GM21576 (cell line): ENCODE data around the gene PIK3CD.
"Not testable (repeated sequence)": the region's sequence is repeated elsewhere in the genome, so short reads cannot be mapped to it uniquely, and the experiment has no call there.

Experiments
- ATAC-seq: cut with Tn5 transposase; IDR thresholded peaks from one replicate; pipeline ENCODE4 v1.9.1; 2021; ENCODE audit warnings: mild to moderate bottlenecking, moderate library complexity; ENCODE audit not compliant: unreplicated experiment

The PIK3CD gene

GRCh38 chr1:9653491-9654050 lies 2.0 kb downstream of the PIK3CD start:
- ATAC-seq, result no peak

- no peak for ATAC-seq
Measured at GRCh38 chr1:9654051-9654833, 2.7 kb downstream of the PIK3CD start.

GRCh38 chr1:9654834-9655723 lies 3.5 kb downstream of the PIK3CD start:
- no peak for ATAC-seq

GRCh38 chr1:9655836-9656235 lies 4.3 kb downstream of the PIK3CD start:
- no peak for ATAC-seq

GRCh38 chr1:9657521-9658032 lies 6.0 kb downstream of the PIK3CD start:
- ATAC-seq, result no peak

GRCh38 chr1:9658199-9658598 lies 6.7 kb downstream of the PIK3CD start:
- ATAC-seq, result no peak

- ATAC-seq, result no peak
Measured at GRCh38 chr1:9659328-9659727, 7.8 kb downstream of the PIK3CD start.

- no peak for ATAC-seq
Measured at GRCh38 chr1:9663257-9663656, 11.7 kb downstream of the PIK3CD start.

GRCh38 chr1:9665193-9665592 lies 13.7 kb downstream of the PIK3CD start:
- no peak for ATAC-seq

- ATAC-seq, result no peak
Measured at GRCh38 chr1:9668080-9668479, 16.5 kb downstream of the PIK3CD start.

- no peak for ATAC-seq
Measured at GRCh38 chr1:9670085-9670484, 18.6 kb downstream of the PIK3CD start.

GRCh38 chr1:9671377-9672140 lies 20.0 kb downstream of the PIK3CD start:
- ATAC-seq, result no peak

GRCh38 chr1:9672444-9672843 lies 20.9 kb downstream of the PIK3CD start:
- ATAC-seq, result no peak

- ATAC-seq, result no peak
Measured at GRCh38 chr1:9675393-9675792, 23.9 kb downstream of the PIK3CD start.

GRCh38 chr1:9676128-9676527 lies 24.6 kb downstream of the PIK3CD start:
- not testable (repeated sequence) for ATAC-seq

- ATAC-seq, result no peak
Measured at GRCh38 chr1:9676815-9677393, 25.4 kb downstream of the PIK3CD start.

GRCh38 chr1:9680091-9680490 lies 28.6 kb downstream of the PIK3CD start:
- no peak for ATAC-seq

GRCh38 chr1:9680828-9681227 lies 29.3 kb downstream of the PIK3CD start:
- ATAC-seq, result no peak

GRCh38 chr1:9684801-9685200 lies 33.3 kb downstream of the PIK3CD start:
- ATAC-seq, result no peak

GRCh38 chr1:9687120-9687873 lies 35.8 kb downstream of the PIK3CD start:
- ATAC-seq, result peak; percentile 30
